Right ventricle myocardium inferior (tissue), 1 donor: ENCODE results near the gene ZSWIM3. TPM values are rescaled to one million over a fixed set of nuclear protein-coding genes. Genes with fewer than 3 reads are reported as not detected.
"Not testable (repeated sequence)": the region's sequence is repeated elsewhere in the genome, so short reads cannot be mapped to it uniquely, and the experiment has no call there.

Experiments used
- ATAC-seq: fragments of 200-7000 bp; cut with Tn5 transposase; one replicate; pipeline ENCODE4 v1.9.1; 2020; ENCODE audit warnings: mild to moderate bottlenecking, moderate library complexity
- DNase-seq: peaks from one replicate; pipeline ENCODE4 v3.0.0; 2021; ENCODE audit errors: missing footprints
- intact Hi-C: fragments of 100-400 bp; cut with DNase I; formaldehyde crosslinking; loops from one replicate; pipeline ENCODE4 v1.11.0; 2022
- total RNA-seq: library from RNA; stranded (reverse); fragmentation: NEBNext Ultra II Directional; extraction: Animal tissue kit (Norgen Biotek cat#: 25700); gene quantifications from one replicate; pipeline ENCODE4 v1.2.1, GENCODE V29; 2021
- donor health status: DM: no; HTN: yes; CAD: no; lungs with severe emphysema.

The ZSWIM3 gene
- total RNA-seq, 1 donor from 2014 or later, result 2.1 TPM

DNA sequence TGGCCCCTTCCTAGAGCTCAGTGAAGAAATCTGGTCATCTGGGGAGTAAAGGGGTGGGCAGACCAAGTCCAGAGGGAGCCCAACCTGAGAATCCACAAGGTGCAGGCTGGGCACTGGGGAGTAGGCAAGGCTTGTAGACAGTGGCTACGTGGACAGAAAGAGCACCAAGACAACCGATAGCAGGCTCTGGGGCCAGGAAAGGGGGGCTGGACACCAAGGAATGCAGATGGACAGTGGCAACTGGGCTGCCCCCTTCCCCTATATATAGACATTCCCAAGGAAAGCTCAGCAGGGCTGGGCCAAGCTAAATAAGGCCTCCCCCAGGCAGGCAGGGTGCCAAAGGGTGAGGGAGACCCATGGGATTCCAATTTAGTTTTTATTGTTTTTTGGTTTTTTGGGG is 28.8 kb upstream of the ZSWIM3 start:
- no peak for ATAC-seq
- intact Hi-C loops, result loop anchor here (10.0 kb wide), 1 partner anchor 256 kb away; the partner anchor contains the start of gene NCOA5
- DNase-seq, result no peak

DNA sequence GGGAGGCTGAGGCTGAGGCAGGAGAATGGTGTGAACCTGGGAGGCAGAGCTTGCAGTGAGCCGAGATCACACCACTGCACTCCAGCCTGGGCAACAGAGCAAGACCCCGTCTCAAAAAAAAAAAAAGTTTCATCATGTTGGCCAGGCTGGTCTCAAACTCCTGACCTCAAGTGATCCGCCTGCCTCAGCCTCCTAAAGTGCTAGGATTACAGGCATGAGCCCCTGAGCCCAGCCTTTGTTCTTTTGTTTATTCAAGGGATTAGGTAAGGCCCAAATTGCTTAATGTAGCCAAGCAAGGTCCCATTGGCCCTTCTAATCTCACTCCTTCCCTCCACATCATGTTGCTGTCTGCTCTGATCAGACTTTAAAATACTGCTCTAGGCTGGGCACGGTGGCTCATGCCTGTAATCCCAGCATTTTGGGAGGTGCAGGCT is 27.7 kb upstream of the ZSWIM3 start:
- not testable (repeated sequence) for ATAC-seq, DNase-seq
- intact Hi-C loops, result loop anchor here (10.0 kb wide), 1 partner anchor 255 kb away; the partner anchor contains the start of gene NCOA5

DNA sequence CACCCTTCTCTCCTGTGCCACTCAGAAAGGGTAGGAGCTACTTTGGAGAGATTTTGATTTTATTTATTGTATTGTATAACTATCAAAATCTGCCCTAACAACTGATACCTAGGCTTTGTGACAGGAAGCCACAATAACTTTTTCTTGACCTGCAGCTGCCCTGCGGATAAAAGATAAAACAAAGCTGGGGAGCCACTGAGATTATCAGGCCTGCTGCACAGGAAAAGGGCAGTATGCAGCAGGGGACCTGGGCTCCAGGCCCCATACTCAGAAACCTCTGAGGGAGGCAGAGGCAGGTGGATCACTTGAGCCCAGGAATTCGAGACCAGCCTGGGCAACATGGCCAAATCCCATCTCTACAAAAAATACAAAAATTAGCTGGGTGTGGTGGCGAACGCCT is 24.8 kb upstream of the ZSWIM3 start:
- intact Hi-C loops, result no loop called here
- ATAC-seq (no peak), DNase-seq (no peak)

DNA sequence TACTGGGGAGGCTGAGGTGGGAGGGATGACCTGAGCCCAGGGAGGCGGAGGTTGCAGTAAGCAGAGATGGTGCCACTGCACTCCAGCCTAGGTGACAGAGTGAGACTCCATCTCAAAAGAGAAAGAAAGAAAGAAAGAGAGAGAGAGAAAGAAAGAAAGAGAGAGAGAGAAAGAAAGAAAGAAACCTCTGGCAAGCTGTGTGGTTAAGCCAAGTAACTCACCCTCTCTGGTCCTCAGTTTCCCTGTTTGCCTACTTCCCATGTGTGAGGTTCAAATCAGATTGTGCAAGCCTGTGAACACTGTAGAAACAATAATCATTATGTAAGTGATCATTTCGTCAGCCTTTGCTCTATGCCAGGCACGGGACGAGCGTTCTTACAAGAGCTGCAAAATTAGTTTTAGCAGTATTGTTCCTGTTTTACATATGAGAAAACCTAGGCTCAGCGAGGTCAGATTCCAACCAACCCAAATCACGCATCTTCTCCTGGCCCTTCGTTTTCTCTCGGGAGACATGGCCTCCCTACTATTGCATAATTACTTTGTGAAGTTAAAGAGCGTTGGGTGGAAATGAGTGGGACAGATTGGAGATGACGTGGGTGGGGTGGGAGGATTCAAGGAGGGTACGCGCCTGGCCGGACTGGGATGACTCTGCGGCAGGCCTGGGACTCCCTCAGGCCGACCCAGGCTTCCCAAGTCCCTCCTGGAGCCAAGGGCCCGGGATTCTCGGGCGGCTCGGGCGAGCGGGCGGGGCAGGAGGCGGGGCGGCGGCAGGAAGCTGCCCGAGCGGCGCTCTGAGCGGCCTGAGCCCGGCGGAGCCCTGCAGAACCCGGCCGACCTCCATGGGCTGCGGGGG is 24.2 kb upstream of the ZSWIM3 start, which contains the start of gene SNX21:
Gene SNX21, plus strand, starts transcription at position 770 of the 853 bp plus-strand sequence. CDS start 121 bp downstream, outside the sequence.
- intact Hi-C loops, result no loop called here
- DNase-seq (peak; percentile 92), ATAC-seq (peak; percentile 92)

DNA sequence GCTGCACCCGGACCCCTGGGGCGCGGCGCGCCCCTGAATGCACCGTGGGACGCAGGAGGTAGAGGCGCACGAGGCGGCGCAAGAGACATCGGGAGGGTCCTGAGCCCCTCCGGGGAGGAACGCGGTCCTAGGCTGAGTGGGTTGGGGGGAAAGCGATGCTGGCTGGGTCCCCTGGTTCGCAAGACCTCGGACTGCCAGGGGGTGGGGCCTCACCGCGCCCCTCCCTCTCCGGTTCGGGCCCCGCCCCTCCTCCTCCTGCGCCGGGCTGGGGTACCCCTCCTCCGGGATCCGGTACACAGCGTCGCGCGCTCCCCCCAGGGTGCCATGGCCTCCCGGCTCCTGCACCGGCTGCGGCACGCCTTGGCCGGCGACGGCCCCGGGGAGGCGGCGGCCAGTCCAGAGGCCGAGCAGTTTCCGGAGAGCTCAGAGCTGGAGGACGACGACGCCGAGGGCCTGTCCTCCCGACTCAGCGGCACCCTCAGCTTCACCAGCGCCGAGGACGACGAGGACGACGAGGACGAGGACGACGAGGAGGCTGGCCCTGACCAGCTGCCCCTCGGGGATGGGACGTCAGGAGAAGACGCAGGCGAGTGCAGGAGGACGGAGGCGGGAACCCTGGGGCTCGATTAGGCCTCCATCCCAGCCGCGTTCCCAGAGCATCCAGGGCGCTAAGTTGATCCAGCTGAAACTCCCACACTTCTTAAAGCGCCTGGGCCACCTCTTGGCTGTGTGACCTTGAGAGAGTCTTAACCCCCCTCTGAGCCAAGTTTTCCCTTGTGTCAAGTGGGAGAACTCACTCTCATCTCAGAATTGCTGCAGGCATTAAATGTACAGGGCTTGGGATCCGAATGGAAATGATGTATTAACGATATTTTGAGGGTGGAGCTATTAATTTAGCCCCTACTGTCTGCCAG is 23.3 kb upstream of the ZSWIM3 start:
- peak; percentile 87 for DNase-seq
- intact Hi-C loops, result loop anchor here (2.0 kb wide), 2 partner anchors 47 to 101 kb away; partner anchors contain the start of genes PCIF1 and ZSWIM1

DNA sequence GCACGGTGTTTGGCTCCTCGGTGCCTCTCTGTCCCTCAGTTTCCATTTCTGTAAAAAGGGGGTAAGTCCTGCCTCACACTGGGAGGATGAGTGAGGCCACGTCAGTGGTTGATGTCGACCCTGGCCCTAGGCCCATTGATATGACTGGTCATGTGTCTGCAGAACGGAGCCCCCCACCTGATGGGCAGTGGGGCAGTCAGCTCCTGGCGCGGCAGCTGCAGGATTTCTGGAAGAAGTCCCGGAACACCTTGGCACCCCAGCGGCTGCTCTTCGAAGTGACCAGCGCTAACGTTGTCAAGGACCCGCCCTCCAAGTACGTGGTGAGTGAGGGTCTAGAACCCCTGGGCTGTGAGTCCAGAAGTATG is 22.6 kb upstream of the ZSWIM3 start:
- no peak for ATAC-seq
- intact Hi-C loops, result loop anchor here (2.0 kb wide), 2 partner anchors 46 to 100 kb away; partner anchors contain the start of genes PCIF1 and ZSWIM1
- no peak for DNase-seq

More for the DNA sequence above, 23.3 kb upstream of the ZSWIM3 start:
- peak; percentile 82 for ATAC-seq

DNA sequence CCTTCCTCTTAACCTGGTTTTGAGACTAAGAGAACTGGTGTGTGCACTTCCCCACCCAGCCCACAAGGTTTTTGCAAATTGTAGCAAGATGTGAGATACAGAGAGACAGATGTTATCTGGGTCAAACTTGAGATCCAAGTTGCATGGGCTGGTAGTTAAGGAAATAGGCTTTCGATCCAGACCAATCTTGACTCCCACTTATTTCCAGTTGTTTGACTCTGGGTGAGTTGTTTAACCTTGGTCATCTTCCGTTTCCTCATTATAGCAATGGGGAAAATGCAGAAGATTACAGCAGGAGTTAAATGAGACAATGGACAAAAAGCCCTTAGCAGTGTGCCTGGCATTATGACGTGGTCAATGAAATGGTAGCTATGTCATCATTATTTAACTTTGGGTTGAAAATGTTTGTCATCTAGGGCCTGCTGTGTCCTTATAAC is 22.1 kb upstream of the ZSWIM3 start:
- intact Hi-C loops, result loop anchor here (2.0 kb wide), 2 partner anchors 45 to 99 kb away; partner anchors contain the start of genes PCIF1 and ZSWIM1
- DNase-seq (no peak), ATAC-seq (no peak)

DNA sequence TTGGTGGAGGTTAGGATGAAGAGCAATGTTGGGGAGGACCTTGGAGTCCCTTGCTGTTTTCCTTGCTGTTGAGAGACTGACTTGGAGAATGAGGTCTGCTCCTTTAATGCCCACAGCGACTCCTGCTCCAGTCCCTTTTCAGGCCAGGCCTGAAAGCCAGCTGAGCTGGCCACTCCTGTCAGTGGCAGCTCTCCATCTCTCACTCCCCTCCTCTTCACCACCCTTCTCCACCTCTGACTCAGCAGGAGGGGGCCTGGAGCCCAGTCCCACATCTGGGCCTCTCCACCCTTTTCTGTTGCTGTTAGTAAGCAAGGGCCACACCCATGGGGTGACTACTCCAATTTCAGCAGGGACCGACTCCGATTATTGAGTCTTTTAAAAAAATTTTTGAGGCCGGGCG is 21.6 kb upstream of the ZSWIM3 start:
- peak; percentile 43 for ATAC-seq
- intact Hi-C loops, result loop anchor here (2.0 kb wide), 2 partner anchors 45 to 99 kb away; partner anchors contain the start of genes PCIF1 and ZSWIM1
- peak; percentile 76 for DNase-seq

DNA sequence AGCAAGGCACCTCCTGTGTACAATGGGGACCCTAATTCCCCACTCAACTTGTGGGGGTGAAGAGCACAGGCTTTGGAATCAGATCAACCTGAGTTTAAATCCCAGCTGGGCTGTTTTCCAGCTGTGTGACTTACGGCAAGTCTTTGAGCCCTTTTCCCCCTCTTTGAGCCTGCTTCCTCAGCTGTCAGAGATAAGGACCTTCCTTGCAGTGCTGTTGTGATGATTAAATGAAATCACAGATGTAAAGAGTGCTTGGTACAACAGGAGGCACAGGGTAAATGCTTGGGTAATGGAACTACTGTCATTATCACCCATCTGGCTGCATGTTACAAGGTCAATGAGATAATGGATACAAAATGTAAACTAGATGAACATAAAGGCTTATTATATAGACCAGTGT is 20.6 kb upstream of the ZSWIM3 start:
- DNase-seq (no peak), ATAC-seq (no peak)
- intact Hi-C loops, result no loop called here

DNA sequence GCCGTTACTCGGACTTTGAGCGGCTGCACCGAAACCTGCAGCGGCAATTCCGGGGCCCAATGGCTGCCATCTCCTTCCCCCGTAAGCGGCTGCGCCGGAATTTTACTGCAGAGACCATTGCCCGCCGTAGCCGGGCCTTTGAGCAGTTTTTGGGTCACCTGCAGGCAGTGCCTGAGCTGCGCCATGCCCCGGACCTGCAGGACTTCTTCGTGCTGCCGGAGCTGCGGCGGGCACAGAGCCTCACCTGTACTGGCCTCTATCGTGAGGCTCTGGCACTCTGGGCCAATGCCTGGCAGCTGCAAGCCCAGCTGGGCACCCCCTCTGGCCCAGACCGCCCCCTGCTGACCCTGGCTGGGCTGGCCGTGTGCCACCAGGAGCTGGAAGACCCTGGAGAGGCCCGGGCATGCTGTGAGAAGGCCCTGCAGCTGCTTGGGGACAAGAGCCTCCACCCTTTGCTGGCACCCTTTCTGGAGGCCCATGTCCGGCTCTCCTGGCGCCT is 16.7 kb upstream of the ZSWIM3 start:
- intact Hi-C loops, result no loop called here
- no peak for DNase-seq
- no peak for ATAC-seq

DNA sequence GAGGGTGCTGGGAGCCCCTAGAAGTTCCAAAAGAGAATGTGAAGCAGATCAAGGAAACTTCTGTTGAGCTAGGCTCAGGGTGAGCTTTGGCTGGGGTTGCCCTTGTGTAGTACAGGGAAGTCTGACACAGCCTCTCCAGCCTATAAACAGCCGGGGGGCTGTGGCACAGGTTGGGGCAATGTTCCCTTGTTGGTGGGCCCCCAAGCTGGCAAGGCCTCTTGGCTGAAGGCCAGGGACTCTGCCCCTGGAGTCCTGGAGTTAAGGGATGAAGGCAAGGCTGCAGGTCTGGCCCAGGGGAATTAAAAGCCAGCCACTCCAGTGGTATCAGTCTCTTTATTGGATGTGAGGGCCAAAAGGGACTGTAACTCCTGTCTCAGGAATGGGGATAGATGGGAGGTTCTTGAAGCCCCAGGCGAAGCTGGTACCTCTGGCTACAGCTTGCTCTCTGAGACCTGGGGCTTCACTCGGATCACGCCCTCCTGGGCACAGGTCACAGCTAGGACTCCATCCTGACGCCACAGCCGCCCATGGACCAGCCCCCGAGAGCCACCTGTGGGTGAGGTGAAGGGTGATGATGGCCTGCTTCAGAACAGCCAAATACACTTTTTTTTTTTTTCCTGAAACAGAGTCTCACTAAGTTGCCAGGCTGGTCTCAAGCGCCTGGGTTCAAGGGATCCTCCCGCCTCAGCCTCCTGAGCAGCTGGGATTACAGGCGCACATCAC is 15.8 kb upstream of the ZSWIM3 start:
- DNase-seq (no peak), ATAC-seq (no peak)
- intact Hi-C loops, result no loop called here

DNA sequence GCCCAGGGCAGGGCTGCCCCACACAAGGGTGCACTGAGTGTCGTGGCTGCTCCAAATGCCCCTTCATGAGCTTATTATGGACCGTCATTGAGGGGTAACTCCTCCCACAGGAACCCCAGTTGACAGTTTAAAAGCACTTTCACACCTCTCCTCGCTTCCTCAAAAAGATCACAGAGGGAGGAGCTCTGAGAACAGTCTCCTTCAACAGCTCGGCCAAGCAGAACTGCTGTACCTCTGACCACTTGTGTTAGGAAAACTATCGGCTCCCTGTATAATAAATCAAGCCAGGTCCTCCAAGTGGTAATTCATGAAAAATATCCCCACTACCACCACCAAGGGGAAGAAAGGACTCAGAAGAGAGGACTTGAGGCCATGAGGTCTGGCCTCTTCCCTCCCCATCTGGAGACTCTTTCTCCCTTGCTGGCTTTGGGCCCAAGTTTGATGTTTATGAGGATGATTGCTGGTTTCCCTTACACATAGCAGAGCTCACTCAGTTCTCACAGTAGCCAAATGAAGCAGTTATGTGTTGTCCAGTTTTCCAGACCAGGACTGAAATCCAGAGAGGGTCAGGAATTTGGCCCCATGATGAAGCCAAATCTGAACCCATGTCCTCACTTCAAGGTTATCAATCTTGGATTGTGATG is 15.1 kb upstream of the ZSWIM3 start:
- DNase-seq (no peak), ATAC-seq (peak; percentile 35)
- intact Hi-C loops, result no loop called here

DNA sequence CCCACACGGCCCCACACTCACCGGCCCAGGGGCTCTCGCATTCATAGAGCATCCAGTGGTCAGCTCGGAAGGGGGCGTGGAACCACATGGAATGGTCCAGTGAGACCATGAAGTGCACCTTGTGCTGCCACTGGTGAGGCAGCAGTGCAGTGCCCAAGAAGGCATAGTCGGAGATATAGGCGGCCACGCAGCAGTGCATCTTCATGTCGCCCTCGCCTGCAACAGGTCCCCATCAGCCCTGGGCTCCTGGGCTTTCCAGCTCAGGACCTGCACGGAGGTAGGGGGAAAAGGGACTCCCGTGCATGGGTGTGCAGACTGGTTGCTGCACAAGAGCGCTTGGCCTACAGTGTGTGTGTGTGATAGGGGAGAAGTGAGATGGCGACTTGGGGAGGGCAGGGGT is 13.9 kb upstream of the ZSWIM3 start:
- ATAC-seq (no peak), DNase-seq (no peak)
- intact Hi-C loops, result no loop called here

DNA sequence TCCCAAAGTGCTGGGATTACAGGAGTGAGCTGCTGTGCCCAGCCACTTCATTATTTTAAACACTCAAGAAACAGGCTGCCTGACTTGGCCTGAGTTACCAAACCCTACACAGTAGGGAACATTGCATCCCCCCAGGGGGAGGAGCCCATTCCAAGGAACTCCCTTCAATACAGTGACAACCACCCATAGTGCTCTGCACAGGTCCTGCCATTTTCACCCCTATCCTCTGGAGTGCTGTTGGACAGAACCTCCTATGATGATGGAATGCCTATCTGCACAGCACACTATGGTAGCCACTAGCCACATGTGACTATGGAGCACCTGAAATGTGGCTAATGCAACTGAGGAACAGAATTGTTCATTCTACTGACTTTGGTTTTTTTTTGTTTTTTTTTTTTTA is 12.0 kb upstream of the ZSWIM3 start:
- intact Hi-C loops, result no loop called here
- DNase-seq (no peak), ATAC-seq (no peak)

DNA sequence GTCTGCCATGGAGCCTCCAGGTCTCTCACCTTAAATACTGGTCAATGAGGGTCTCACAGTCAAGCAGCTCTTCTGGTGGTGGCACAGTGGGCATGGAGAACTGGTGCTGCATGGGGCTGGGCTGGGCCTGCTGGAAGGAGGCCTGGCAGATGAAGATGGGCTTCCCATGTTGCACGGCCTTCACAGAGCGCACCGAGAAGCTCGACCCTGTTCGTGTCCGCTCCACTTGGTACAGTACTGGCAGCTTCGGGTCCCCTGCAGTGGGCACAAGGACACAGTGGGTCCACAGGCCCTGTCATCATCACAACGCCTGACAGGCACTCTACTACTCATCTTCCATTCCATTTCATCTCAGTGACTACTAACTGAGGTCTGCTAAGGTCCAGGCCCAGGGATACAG is 9.0 kb upstream of the ZSWIM3 start:
- DNase-seq, result no peak
- ATAC-seq, result no peak
- intact Hi-C loops, result no loop called here

DNA sequence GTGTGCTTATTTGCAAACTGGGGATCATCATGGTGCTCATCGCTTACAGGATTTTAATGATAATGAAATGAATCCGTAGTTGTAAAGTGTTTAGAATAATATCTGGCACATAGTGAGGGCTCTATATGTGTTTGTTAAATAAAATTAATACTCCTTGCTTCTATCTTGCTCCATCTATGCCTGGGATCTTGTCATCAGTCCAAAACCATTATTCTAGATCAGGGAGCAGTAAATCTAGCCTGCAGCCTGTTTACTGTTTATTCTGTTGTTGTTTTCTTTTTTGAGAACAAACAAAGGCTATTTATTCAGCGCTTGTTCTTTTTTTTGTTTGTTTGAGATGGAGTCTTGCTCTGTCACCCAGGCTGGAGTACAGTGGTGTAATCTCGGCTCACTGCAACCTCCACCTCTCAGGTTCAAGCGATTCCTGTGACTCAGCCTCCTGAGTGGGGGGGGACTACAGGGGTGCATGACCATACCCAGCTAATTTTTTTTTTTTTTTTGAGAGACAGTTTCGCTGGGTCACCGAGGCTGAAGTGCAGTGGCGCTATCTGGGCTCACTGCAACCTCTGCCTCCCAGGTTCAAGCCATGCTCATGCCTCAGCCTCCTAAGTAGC is 8.3 kb upstream of the ZSWIM3 start:
- ATAC-seq, result no peak
- intact Hi-C loops, result no loop called here
- DNase-seq, result no peak

DNA sequence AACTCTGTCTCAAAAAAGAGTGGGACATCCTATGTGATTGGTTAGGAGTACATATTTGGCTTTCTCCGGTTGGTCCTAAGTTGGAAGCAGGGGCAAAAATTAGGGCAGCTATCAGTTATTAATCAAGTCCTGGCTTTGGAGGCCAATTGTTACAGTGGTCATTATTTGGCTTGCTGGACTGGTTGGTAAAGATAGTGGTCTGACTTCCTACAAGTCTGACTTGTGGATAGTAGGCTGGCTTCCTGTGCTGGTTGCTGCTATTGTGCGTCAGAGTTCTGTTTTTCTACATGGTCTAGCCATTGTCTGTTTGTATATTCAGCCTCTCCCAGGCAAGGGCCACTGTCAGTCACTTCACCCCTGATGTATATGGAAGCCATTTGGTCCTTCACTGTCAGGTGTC is 7.2 kb upstream of the ZSWIM3 start:
- ATAC-seq (no peak), DNase-seq (no peak)
- intact Hi-C loops, result no loop called here
